ENCODE measurements around the gene PDE11A. TPM values are rescaled to one million over a fixed set of nuclear protein-coding genes. Genes with fewer than 3 reads are reported as not detected.

Gene PDE11A
- total and polyA plus RNA-seq, 2 of the 8 experiments (the other 6 are each of a cell fraction or from before 2014, with no cell fraction given): 0.19 to 0.23 TPM

DNA sequence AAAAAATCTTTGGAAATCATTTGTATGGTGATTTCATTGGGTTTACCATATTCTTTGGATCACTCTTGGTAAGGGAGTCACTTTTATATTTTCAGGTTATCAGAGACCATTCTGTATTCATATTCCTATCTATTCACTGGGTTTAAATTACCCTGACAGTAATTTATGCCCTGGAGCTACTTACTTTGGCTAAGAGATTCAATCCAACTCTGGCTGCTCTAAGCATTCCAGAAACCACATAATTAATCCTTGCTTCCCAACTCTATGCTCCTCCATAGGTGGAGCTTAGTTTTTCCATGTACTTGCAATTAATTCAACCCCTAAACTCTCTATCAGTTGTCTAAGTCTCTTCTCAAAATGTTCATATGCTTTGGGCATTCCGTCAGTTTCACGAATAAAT lies 343.7 kb downstream of the PDE11A start:
- no peak overlapping the region for H3K4me2 ChIP-seq (ENCODE audit: insufficient read depth in 1 of 2, low read depth in 2 of 2, low read length in 2 of 2)
- H2BK20ac ChIP-seq (ENCODE audit: low read length): no peak overlapping the region
- CTCF ChIA-PET (ENCODE audit: partially characterized antibody): interaction anchor here (0.6 to 3.0 kb wide), 7 partner anchors 9 to 567 kb away, joined by 3 to 16 read pairs (median 5); no protein-coding TSS in a partner anchor
- no peak overlapping the region for H3K9ac ChIP-seq (replicated peaks in 1 of 4; ENCODE audit: extremely low read depth in 1 of 4, low read depth in 3 of 4, low read length in 3 of 4)
- no peak overlapping the region for H4K8ac ChIP-seq (ENCODE audit: extremely low read depth, insufficient read depth, low read length)
- H3K27ac ChIP-seq (ENCODE audit: low read depth, low read length): no peak overlapping the region
- DNase-seq (ENCODE audit: low read depth in 1 of 2, low spot score in 2 of 2) (no peak), FAIRE-seq (peak; percentile 32)
- H2BK120ac ChIP-seq (replicated peaks; ENCODE audit: low read depth, low read length): no peak overlapping the region
- H3K4ac ChIP-seq (replicated peaks; ENCODE audit: insufficient read length, low read depth, low read length): no peak overlapping the region
- no peak overlapping the region for H2BK5ac ChIP-seq (ENCODE audit: low read depth, low read length)
- H2BK15ac ChIP-seq (ENCODE audit: low read length): no peak overlapping the region
- H4K5ac ChIP-seq (ENCODE audit: insufficient read length, low read depth, low read length): no peak overlapping the region
- H2BK12ac ChIP-seq (ENCODE audit: low read depth, low read length): no peak overlapping the region
- no peak overlapping the region for H3K56ac ChIP-seq (replicated peaks; ENCODE audit: insufficient read length, low read depth, low read length)
- no peaks in the 10 kb centered on the region; a peak in 1 of 7 replicates for H3K4me1 ChIP-seq (replicated peaks in 1 of 4; ENCODE audit: control insufficient read depth in 3 of 4, insufficient read depth in 4 of 4, low read length in 3 of 4)
- no peaks in the 10 kb centered on the region for H3K79me2 ChIP-seq (ENCODE audit: control insufficient read depth in 1 of 2, insufficient read depth in 2 of 2, low read length in 2 of 2)
- POLR2A ChIA-PET (ENCODE audit: partially characterized antibody): no interaction called here
- no peak overlapping the region for H2AK5ac ChIP-seq (ENCODE audit: low read depth, low read length)
- no peak overlapping the region for H3K18ac ChIP-seq (ENCODE audit: extremely low read depth, low read length)
- H3K79me1 ChIP-seq (ENCODE audit: low read depth, low read length): no peaks in the 10 kb centered on the region
- no peak overlapping the region for H2AFZ ChIP-seq (ENCODE audit: low read length)
- no peak overlapping the region for H3K23ac ChIP-seq (ENCODE audit: insufficient read length)
- whole genome bisulfite sequencing, 2 experiments (ENCODE audit: extremely low coverage in 1 of 2, insufficient coverage in 1 of 2, insufficient read length in 1 of 2, insufficient replicate concordance in 2 of 2, low coverage in 1 of 2, low lambda C conversion rate in 2 of 2, missing lambda C conversion rate in 1 of 2): 82% methylated on average over 2 of the region's 2 CpGs; no CpG with 5 or more reads in 1 of the 2 experiments
- no peak overlapping the region for H3K4me3 ChIP-seq (ENCODE audit: extremely low read depth in 1 of 4, insufficient read depth in 2 of 4, low read depth in 3 of 4, low read length in 4 of 4)
- H3K23me2 ChIP-seq (ENCODE audit: low read depth, low read length): no peaks in the 10 kb centered on the region
- no peaks in the 10 kb centered on the region for H3K36me3 ChIP-seq (ENCODE audit: control insufficient read depth in 2 of 4, insufficient read depth in 4 of 4, low read length in 3 of 4)
- H3K27me3 ChIP-seq (replicated peaks in 1 of 4; ENCODE audit: control insufficient read depth in 3 of 4, extremely low read depth in 1 of 4, insufficient read depth in 3 of 4, low read length in 3 of 4): peaks cover 28 to 61% (median 56%) of the 10 kb centered on the region in 4 experiments
- no peak overlapping the region for H3K14ac ChIP-seq (ENCODE audit: insufficient read length)
- H4K91ac ChIP-seq (replicated peaks; ENCODE audit: insufficient read length, low read length): no peak overlapping the region
- H3K9me3 ChIP-seq (ENCODE audit: insufficient read depth in 2 of 2, low read depth in 1 of 2, low read length in 1 of 2): no peaks in the 10 kb centered on the region
- no peaks in the 10 kb centered on the region for H4K20me1 ChIP-seq (replicated peaks in 1 of 2; ENCODE audit: control insufficient read depth in 1 of 2, insufficient read depth in 2 of 2, low read length in 2 of 2)
- TF ChIP-seq EP300 (IDR thresholded peaks at IDR 0.05; ENCODE audit: borderline replicate concordance in 1 of 2, low read depth in 2 of 2, low read length in 2 of 2): no peak
- no peak for TF ChIP-seq CHD2 (IDR thresholded peaks at IDR 0.05; ENCODE audit: low read length)
- TF ChIP-seq HDAC6 (IDR thresholded peaks at IDR 0.05; ENCODE audit: low read depth, low read length): no peak
- TF ChIP-seq, protein P1, sequence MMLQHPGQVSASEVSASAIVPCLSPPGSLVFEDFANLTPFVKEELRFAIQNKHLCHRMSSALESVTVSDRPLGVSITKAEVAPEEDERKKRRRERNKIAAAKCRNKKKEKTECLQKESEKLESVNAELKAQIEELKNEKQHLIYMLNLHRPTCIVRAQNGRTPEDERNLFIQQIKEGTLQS (IDR thresholded peaks at IDR 0.05; ENCODE audit: insufficient read depth, low read depth, low read length): no peak
- TF ChIP-seq, protein P2, sequence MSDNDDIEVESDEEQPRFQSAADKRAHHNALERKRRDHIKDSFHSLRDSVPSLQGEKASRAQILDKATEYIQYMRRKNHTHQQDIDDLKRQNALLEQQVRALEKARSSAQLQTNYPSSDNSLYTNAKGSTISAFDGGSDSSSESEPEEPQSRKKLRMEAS (IDR thresholded peaks at IDR 0.05): no peak
- no peak for TF ChIP-seq NRF1 (IDR thresholded peaks at IDR 0.05; ENCODE audit: low read depth, low read length)
- TF ChIP-seq SP2 (IDR thresholded peaks at IDR 0.05; ENCODE audit: low read length): no peak
- no peak for TF ChIP-seq SIX5 (IDR thresholded peaks at IDR 0.05; ENCODE audit: low read depth, low read length)
- no peak for TF ChIP-seq TBP (IDR thresholded peaks at IDR 0.05; ENCODE audit: low read depth, low read length)
- no peak for TF ChIP-seq SP1 (IDR thresholded peaks at IDR 0.05; ENCODE audit: low read depth, low read length)
- TF ChIP-seq, protein P3, sequence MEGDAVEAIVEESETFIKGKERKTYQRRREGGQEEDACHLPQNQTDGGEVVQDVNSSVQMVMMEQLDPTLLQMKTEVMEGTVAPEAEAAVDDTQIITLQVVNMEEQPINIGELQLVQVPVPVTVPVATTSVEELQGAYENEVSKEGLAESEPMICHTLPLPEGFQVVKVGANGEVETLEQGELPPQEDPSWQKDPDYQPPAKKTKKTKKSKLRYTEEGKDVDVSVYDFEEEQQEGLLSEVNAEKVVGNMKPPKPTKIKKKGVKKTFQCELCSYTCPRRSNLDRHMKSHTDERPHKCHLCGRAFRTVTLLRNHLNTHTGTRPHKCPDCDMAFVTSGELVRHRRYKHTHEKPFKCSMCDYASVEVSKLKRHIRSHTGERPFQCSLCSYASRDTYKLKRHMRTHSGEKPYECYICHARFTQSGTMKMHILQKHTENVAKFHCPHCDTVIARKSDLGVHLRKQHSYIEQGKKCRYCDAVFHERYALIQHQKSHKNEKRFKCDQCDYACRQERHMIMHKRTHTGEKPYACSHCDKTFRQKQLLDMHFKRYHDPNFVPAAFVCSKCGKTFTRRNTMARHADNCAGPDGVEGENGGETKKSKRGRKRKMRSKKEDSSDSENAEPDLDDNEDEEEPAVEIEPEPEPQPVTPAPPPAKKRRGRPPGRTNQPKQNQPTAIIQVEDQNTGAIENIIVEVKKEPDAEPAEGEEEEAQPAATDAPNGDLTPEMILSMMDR (IDR thresholded peaks at IDR 0.05; ENCODE audit: control extremely low read depth in 1 of 3, insufficient read depth in 1 of 3, low read depth in 1 of 3, low read length in 3 of 3): no peak
- TF ChIP-seq CBX5 (IDR thresholded peaks at IDR 0.05; ENCODE audit: low read depth, low read length): no peak

Measured in H1 (cell line).